ENCODE results near the gene AGER.

The AGER gene

GRCh38 chr6:32151181-32151862, 32.7 kb downstream of the AGER start:
- no peak overlapping the region for H3K4me3 ChIP-seq (ENCODE audit: low read depth, low read length)
- no peak for TF ChIP-seq CTCF (IDR thresholded peaks at IDR 0.05; ENCODE audit: borderline replicate concordance, insufficient read depth, low read depth, low read length)

GRCh38 chr6:32149932-32150870, 33.9 kb downstream of the AGER start:
- no peak overlapping the region for H3K4me3 ChIP-seq (ENCODE audit: low read depth, low read length)

GRCh38 chr6:32149092-32149755, 34.8 kb downstream of the AGER start:
- H3K4me3 ChIP-seq (ENCODE audit: low read depth, low read length), result no peak overlapping the region

More at GRCh38 chr6:32149932-32150870, 33.9 kb downstream of the AGER start:
- no peak for TF ChIP-seq CTCF (IDR thresholded peaks at IDR 0.05; ENCODE audit: borderline replicate concordance, insufficient read depth, low read depth, low read length)

GRCh38 chr6:32148289-32149091, 35.6 kb downstream of the AGER start:
- no peak overlapping the region for H3K4me3 ChIP-seq (ENCODE audit: low read depth, low read length)
- TF ChIP-seq CTCF (IDR thresholded peaks at IDR 0.05; ENCODE audit: borderline replicate concordance, insufficient read depth, low read depth, low read length), result no peak

More at GRCh38 chr6:32149092-32149755, 34.8 kb downstream of the AGER start:
- TF ChIP-seq CTCF (IDR thresholded peaks at IDR 0.05; ENCODE audit: borderline replicate concordance, insufficient read depth, low read depth, low read length), result no peak

GRCh38 chr6:32147401-32148132, 36.5 kb downstream of the AGER start:
- TF ChIP-seq CTCF (IDR thresholded peaks at IDR 0.05; ENCODE audit: borderline replicate concordance, insufficient read depth, low read depth, low read length), result no peak
- H3K4me3 ChIP-seq (ENCODE audit: low read depth, low read length), result no peak overlapping the region

GRCh38 chr6:32146687-32147086, 37.4 kb downstream of the AGER start:
- no peak overlapping the region for H3K4me3 ChIP-seq (ENCODE audit: low read depth, low read length)
- no peak for TF ChIP-seq CTCF (IDR thresholded peaks at IDR 0.05; ENCODE audit: borderline replicate concordance, insufficient read depth, low read depth, low read length)

All from GM12875 (cell line).